Stomach (tissue), 9 donors: Measurements from ENCODE around the gene PRSS53. TPM values are rescaled to one million over a fixed set of nuclear protein-coding genes. Genes with fewer than 3 reads are reported as not detected.

Experiments used
- DNase-seq, 2 donors: peaks; one replicate each; pipeline versions ENCODE4 v3.0.0 to v3.0.0-alpha.2; 2013 to 2019
- H3K27ac ChIP-seq, 5 donors: fragments of 200-600 bp in 4 of 5; sonication (generic) in 4 of 5; one replicate each; pipeline ENCODE4 v1.5.1; 2013 to 2019; ENCODE audit warnings: mild to moderate bottlenecking in 1 of 5, moderate library complexity in 1 of 5
- H3K27me3 ChIP-seq, 3 donors: fragments of 200-600 bp; sonication (generic); one replicate each; pipeline ENCODE4 v1.5.1; 2017 to 2019; ENCODE audit warnings: mixed run types in 1 of 3
- H3K36me3 ChIP-seq, 4 donors: fragments of 200-600 bp; sonication (generic); 1 replicate in 3 of 4; 2 replicates in 1 of 4; pipeline ENCODE4 v1.5.1; 2016 to 2019
- H3K4me1 ChIP-seq, 4 donors: fragments of 200-600 bp; sonication (generic); one replicate each; pipeline ENCODE4 v1.5.1; 2016 to 2019
- H3K4me3 ChIP-seq, 4 donors: fragments of 200-600 bp; sonication (generic) in 3 of 4; one replicate each; pipeline ENCODE4 v1.5.1; 2016 to 2019; ENCODE audit warnings: mild to moderate bottlenecking in 1 of 4
- H3K9me3 ChIP-seq, 4 donors: fragments of 200-600 bp; sonication (generic); one replicate each; pipeline ENCODE4 v1.5.1; 2016 to 2019
- CTCF ChIP-seq, 7 experiments: fragments of 450-650 bp in 4 of 7; fragments of 200-600 bp in 3 of 7; sonication (generic) in 3 of 7; IDR thresholded peaks; one replicate each; pipeline ENCODE4 v1.5.1; 2016 to 2019; ENCODE audit warnings: antibody characterized with exemption in 7 of 7, control low read depth in 2 of 7, mild to moderate bottlenecking in 1 of 7
- EP300 ChIP-seq: sonication (generic); formaldehyde crosslinking; IDR thresholded peaks from one replicate; pipeline ENCODE4 v1.6.1; 2017; ENCODE audit warnings: antibody characterized with exemption
- POLR2A ChIP-seq, 4 donors: fragments of 450-650 bp; IDR thresholded peaks; one replicate each; pipeline ENCODE4 v1.6.1; 2016; ENCODE audit warnings: antibody characterized with exemption in 4 of 4, control low read depth in 2 of 4, mild to moderate bottlenecking in 1 of 4, moderate library complexity in 1 of 4
- POLR2AphosphoS5 ChIP-seq, 3 donors: sonication (generic); formaldehyde crosslinking; IDR thresholded peaks; one replicate each; pipeline ENCODE4 v1.6.1; 2016; ENCODE audit warnings: antibody characterized with exemption in 3 of 3
- WGBS, 5 donors: extraction: QIAGEN DNeasy Blood & Tissue Kit in 3 of 5; methylation state at CpG; one replicate each; pipeline versions ENCODE4 v1.1.5 to v1.1.7; 2013 to 2018; 5-methylcytosine and 5-hydroxymethylcytosine counted together
- intact Hi-C: fragments of 100-400 bp; cut with DNase I; formaldehyde crosslinking; loops from one replicate; pipeline ENCODE4 v1.15.1; 2023; ENCODE audit warnings: low total_unique reads
- polyA plus RNA-seq, 3 donors: library from polyadenylated mRNA; stranded (reverse); fragments of 200-250 nt; gene quantifications; one replicate each; pipeline ENCODE4 v1.2.3, GENCODE V29; 2013
- total RNA-seq, 5 donors: library from RNA; depleted of rRNA; stranded (reverse); fragments of >200 nt; gene quantifications; one replicate each; pipeline versions ENCODE4 v1.1.0 to v1.2.3, GENCODE V29; 2014 to 2016
- donor health status: healthy with polysubstance abuse.
- donor health status: Bipolar disorder and iron deficiency.
- donor health status: healthy.

The PRSS53 gene
- total and polyA plus RNA-seq, 8 donors, result 0.46 to 5.3 (median 1.3) TPM; not detected in 1

- Histone ChIP-seq H3K9me3 (no peaks in the 10 kb centered on the region), H3K27me3 (no peaks in the 10 kb centered on the region), H3K27ac (no peak overlapping the region), H3K4me1 (peaks cover 0 to 31% (median 24%) of the 10 kb centered on the region in 4 donors), H3K36me3 (peaks cover 20 to 100% (median 93%) of the 10 kb centered on the region in 4 donors), H3K4me3 (no peak overlapping the region)
- DNase-seq, result no peak
- TF ChIP-seq POLR2AphosphoS5 (IDR thresholded peaks at IDR 0.05) (no peak), CTCF (IDR thresholded peaks at IDR 0.05) (no peak), POLR2A (IDR thresholded peaks at IDR 0.05) (no peak), EP300 (no peak)
- WGBS, 5 donors, result 83 to 87% (median 85%) methylated on average over 9 to 16 of the region's 16 CpGs
- intact Hi-C loops, result no loop called here
Measured at GRCh38 chr16:31084584-31085302, 4.0 kb downstream of the PRSS53 start.

GRCh38 chr16:31083981-31084380 lies 4.8 kb downstream of the PRSS53 start:
- Histone ChIP-seq H3K4me1 (peaks cover 0 to 31% (median 27%) of the 10 kb centered on the region in 4 donors), H3K4me3 (no peak overlapping the region), H3K9me3 (no peaks in the 10 kb centered on the region), H3K36me3 (peaks cover 28 to 100% (median 93%) of the 10 kb centered on the region in 4 donors), H3K27ac (no peak overlapping the region), H3K27me3 (no peaks in the 10 kb centered on the region)
- intact Hi-C loops, result no loop called here
- no peak for TF ChIP-seq POLR2AphosphoS5 (IDR thresholded peaks at IDR 0.05)
- no peak for TF ChIP-seq EP300
- TF ChIP-seq POLR2A (IDR thresholded peaks at IDR 0.05), result no peak
- TF ChIP-seq CTCF (IDR thresholded peaks at IDR 0.05), result no peak
- no peak for DNase-seq
- WGBS, 5 donors, result 83 to 93% (median 87%) methylated on average over 11 to 13 of the region's 13 CpGs

GRCh38 chr16:31083556-31083955 lies 5.2 kb downstream of the PRSS53 start:
- DNase-seq, result peak in 1 of 2 donors; percentile 1
- Histone ChIP-seq H3K4me3 (no peak overlapping the region), H3K27ac (no peak overlapping the region), H3K36me3 (peaks cover 32 to 100% (median 95%) of the 10 kb centered on the region in 4 donors), H3K4me1 (peaks cover 0 to 35% (median 25%) of the 10 kb centered on the region in 4 donors), H3K9me3 (no peaks in the 10 kb centered on the region), H3K27me3 (no peaks in the 10 kb centered on the region)
- intact Hi-C loops, result no loop called here
- TF ChIP-seq EP300, result no peak
- TF ChIP-seq POLR2A (IDR thresholded peaks at IDR 0.05), result no peak
- TF ChIP-seq POLR2AphosphoS5 (IDR thresholded peaks at IDR 0.05), result no peak
- no peak for TF ChIP-seq CTCF (IDR thresholded peaks at IDR 0.05)
- WGBS, 5 donors, result 58 to 82% (median 69%) methylated on average over 5 of the region's 5 CpGs

- peaks cover 37 to 100% (median 98%) of the 10 kb centered on the region in 4 donors for H3K36me3 ChIP-seq
- H3K27ac ChIP-seq, result no peak overlapping the region
- DNase-seq, result peak in 1 of 2 donors; percentile 2
- no peak overlapping the region for H3K4me3 ChIP-seq
- peaks cover 0 to 37% (median 25%) of the 10 kb centered on the region in 4 donors for H3K4me1 ChIP-seq
- no peak for TF ChIP-seq POLR2A (IDR thresholded peaks at IDR 0.05)
- no peak for TF ChIP-seq CTCF (IDR thresholded peaks at IDR 0.05)
- TF ChIP-seq POLR2AphosphoS5 (IDR thresholded peaks at IDR 0.05), result no peak
- TF ChIP-seq EP300, result no peak
- H3K27me3 ChIP-seq, result no peaks in the 10 kb centered on the region
- intact Hi-C loops, result no loop called here
- H3K9me3 ChIP-seq, result no peaks in the 10 kb centered on the region
- 59 to 83% (median 79%) methylated on average over 9 of the region's 9 CpGs for WGBS, 5 donors
Measured at GRCh38 chr16:31083081-31083480, 5.7 kb downstream of the PRSS53 start.
